GM12878 (cell line): ENCODE results near the gene SHISA7. TPM values are rescaled to one million over a fixed set of nuclear protein-coding genes. Genes with fewer than 3 reads are reported as not detected.

Source experiments
- ATAC-seq: fragments of 200-7000 bp; cut with Tn5 transposase; 3 replicates; pipeline ENCODE4 v1.9.1; 2020; ENCODE audit warnings: mild to moderate bottlenecking, moderate library complexity
- BruUV-seq: library from RNA; stranded (reverse); fragments of 400-500 nt; replicated peaks from 2 replicates; lab custom pipeline; 2021; lab: Mats Ljungman, UMichigan
- CTCF ChIA-PET: fragments of 300-600 bp; sonication (Branson Sonifier 250); formaldehyde crosslinking; extraction: SDS; loops from one replicate; lab custom pipeline; 2021; ENCODE audit warnings: inconsistent platforms; lab: Yijun Ruan, JAX
- POLR2A ChIA-PET: fragments of 350-600 bp; formaldehyde crosslinking; extraction: SDS; loops from one replicate; lab custom pipeline; 2021; ENCODE audit warnings: inconsistent platforms; lab: Charles Lee
- RAD21 ChIA-PET: fragments of 300-600 bp; sonication (Branson Sonifier 250); formaldehyde crosslinking; loops from one replicate; lab custom pipeline; 2023; ENCODE audit warnings: antibody characterized with exemption; ENCODE audit not compliant: unreplicated experiment; lab: Charles Lee
- SMC1A ChIA-PET: fragments of 300-600 bp; sonication (Branson Sonifier 250); formaldehyde crosslinking; loops from one replicate; lab custom pipeline; 2023; ENCODE audit not compliant: unreplicated experiment, uncharacterized antibody; lab: Charles Lee
- DNase-seq: peaks from one replicate; pipeline ENCODE4 v3.0.0-alpha.2; 2011; ENCODE audit warnings: low read depth, low spot score
- FAIRE-seq: peaks from 3 replicates; lab custom pipeline; 2011; peaks lifted over from hg19 to GRCh38; lab: Jason Lieb, UNC
- H2AFZ ChIP-seq: 2 replicates; pipeline ENCODE4 v1.6.0; 2011; ENCODE audit warnings: low read depth, low read length, control low read depth; ENCODE audit not compliant: control insufficient read depth
- H3K27ac ChIP-seq: 2 replicates; pipeline ENCODE4 v1.5.1; 2011; ENCODE audit warnings: control low read depth; ENCODE audit not compliant: control insufficient read depth, insufficient read depth
- H3K27me3 ChIP-seq, 2 experiments: replicated peaks in 1 of 2; 2 replicates each; pipeline versions ENCODE4 v1.6.0 to v1.6.1; 2011; ENCODE audit warnings: low read length in 1 of 2; ENCODE audit not compliant: control insufficient read depth in 2 of 2, insufficient read depth in 2 of 2
- H3K36me3 ChIP-seq, 2 experiments: 2 replicates each; pipeline ENCODE4 v1.5.1; 2011; ENCODE audit warnings: low read length in 1 of 2; ENCODE audit not compliant: control insufficient read depth in 2 of 2, insufficient read depth in 2 of 2
- H3K4me1 ChIP-seq: 2 replicates; pipeline ENCODE4 v1.6.1; 2011; ENCODE audit warnings: mild to moderate bottlenecking, low read length, moderate library complexity, mixed read lengths; ENCODE audit not compliant: control insufficient read depth, insufficient read depth
- H3K4me2 ChIP-seq: 2 replicates; pipeline ENCODE4 v1.6.0; 2011; ENCODE audit warnings: control low read depth; ENCODE audit not compliant: control insufficient read depth, insufficient read depth
- H3K4me3 ChIP-seq: fragments of 200-600 bp; sonication (generic); 2 replicates; pipeline ENCODE4 v1.5.1; 2016
- H3K79me2 ChIP-seq: 2 replicates; pipeline ENCODE4 v1.6.0; 2011; ENCODE audit warnings: low read length; ENCODE audit not compliant: control insufficient read depth, insufficient read depth
- H3K9ac ChIP-seq: 2 replicates; pipeline ENCODE4 v1.8.0; 2011; ENCODE audit warnings: low read length, control low read depth, mixed read lengths; ENCODE audit not compliant: control insufficient read depth, insufficient read depth
- H3K9me3 ChIP-seq: replicated peaks from 3 replicates; pipeline ENCODE4 v1.5.1; 2011; ENCODE audit warnings: mild to moderate bottlenecking, low read length; ENCODE audit not compliant: control insufficient read depth, insufficient read depth
- H4K20me1 ChIP-seq: 2 replicates; pipeline ENCODE4 v1.6.0; 2011; ENCODE audit not compliant: control insufficient read depth, insufficient read depth
- EGR1 ChIP-seq, 2 experiments: IDR thresholded peaks; 1 replicate in 1 of 2; 2 replicates in 1 of 2; pipeline ENCODE4 v1.6.1; 2011 to 2012; ENCODE audit warnings: low read depth in 2 of 2, low read length in 2 of 2, borderline replicate concordance in 1 of 2, mild to moderate bottlenecking in 1 of 2, moderate library complexity in 1 of 2
- KDM1A ChIP-seq: fragments of 200-600 bp; sonication (generic); IDR thresholded peaks from 2 replicates; pipeline ENCODE4 v1.6.1; 2016; ENCODE audit warnings: borderline replicate concordance
- MEF2B ChIP-seq: fragments of 450-650 bp; IDR thresholded peaks from 2 replicates; pipeline ENCODE4 v1.6.1; 2018; ENCODE audit warnings: mild to moderate bottlenecking, moderate library complexity; ENCODE audit not compliant: partially characterized antibody, poor library complexity, severe bottlenecking
- NKRF ChIP-seq: fragments of 450-650 bp; conservative IDR thresholded peaks from 2 replicates; pipeline ENCODE4 v1.6.1; 2017; ENCODE audit warnings: mild to moderate bottlenecking, moderate library complexity
- NR2F1 ChIP-seq: fragments of 450-650 bp; conservative IDR thresholded peaks from 2 replicates; pipeline ENCODE4 v1.6.1; 2017; ENCODE audit warnings: mild to moderate bottlenecking
- POLR2AphosphoS2 ChIP-seq: IDR thresholded peaks from 2 replicates; pipeline ENCODE4 v1.6.1; 2011; ENCODE audit warnings: low read depth, mild to moderate bottlenecking, low read length, improper control_type of control experiment, moderate library complexity
- RB1 ChIP-seq: fragments of 450-650 bp; formaldehyde crosslinking; IDR thresholded peaks from 2 replicates; pipeline ENCODE4 v1.6.1; 2017; ENCODE audit warnings: mild to moderate bottlenecking, borderline replicate concordance
- RUNX3 ChIP-seq: IDR thresholded peaks from 2 replicates; pipeline ENCODE4 v1.6.1; 2012; ENCODE audit warnings: low read length, inconsistent platforms
- SMAD1 ChIP-seq: fragments of 450-650 bp; IDR thresholded peaks from 2 replicates; pipeline ENCODE4 v1.6.1; 2018; ENCODE audit warnings: mild to moderate bottlenecking, low read depth; ENCODE audit not compliant: partially characterized antibody
- SREBF2 ChIP-seq: IDR thresholded peaks from 2 replicates; pipeline ENCODE4 v1.6.1; 2012; ENCODE audit warnings: mild to moderate bottlenecking, low read length
- SRF ChIP-seq, 2 experiments: IDR thresholded peaks; 2 replicates each; pipeline ENCODE4 v1.6.1; 2011; ENCODE audit warnings: low read depth in 2 of 2, low read length in 2 of 2, mild to moderate bottlenecking in 1 of 2, moderate library complexity in 1 of 2
- SUPT20H ChIP-seq: IDR thresholded peaks from 2 replicates; pipeline ENCODE4 v1.6.1; 2011; ENCODE audit warnings: low read depth, mild to moderate bottlenecking, low read length, moderate library complexity, borderline replicate concordance; ENCODE audit not compliant: control insufficient read depth
- TBL1XR1 ChIP-seq: IDR thresholded peaks from 2 replicates; pipeline ENCODE4 v1.6.1; 2012; ENCODE audit warnings: low read depth, low read length, improper control_type of control experiment
- USF1 ChIP-seq: IDR thresholded peaks from 2 replicates; pipeline ENCODE4 v1.6.1; 2011; ENCODE audit warnings: borderline replicate concordance, low read depth, mild to moderate bottlenecking, moderate library complexity, mixed read lengths, low read length; ENCODE audit not compliant: insufficient read depth; ENCODE audit errors: extremely low read length
- YBX1 ChIP-seq: fragments of 450-650 bp; IDR thresholded peaks from 2 replicates; pipeline ENCODE4 v1.6.1; 2016; ENCODE audit warnings: antibody characterized with exemption
- ZBTB40 ChIP-seq: fragments of 450-650 bp; IDR thresholded peaks from 2 replicates; pipeline ENCODE4 v1.6.1; 2016; ENCODE audit warnings: mild to moderate bottlenecking, moderate library complexity, borderline replicate concordance
- ZSCAN29 ChIP-seq: fragments of 450-650 bp; IDR thresholded peaks from 2 replicates; pipeline ENCODE4 v1.6.1; 2017; ENCODE audit warnings: mild to moderate bottlenecking, moderate library complexity
- WGBS: methylation state at CpG from one replicate; pipeline ENCODE4 v1.1.6; 2016; ENCODE audit warnings: low lambda C conversion rate; ENCODE audit not compliant: insufficient replicate concordance, insufficient coverage; ENCODE audit errors: missing lambda C conversion rate; 5-methylcytosine and 5-hydroxymethylcytosine counted together
- in situ Hi-C: fragments of 300-500 bp; cut with MboI; formaldehyde crosslinking; loops from 9 replicates; pipeline ENCODE4 v1.14.3; 2018; ENCODE audit warnings: mixed read lengths
- intact Hi-C: fragments of 100-400 bp; cut with micrococcal nuclease; formaldehyde crosslinking; loops from one replicate; pipeline ENCODE4 v1.14.2; 2022; ENCODE audit not compliant: unreplicated experiment
- polyA plus RNA-seq, 11 experiments: library from polyadenylated mRNA; depleted of rRNA in 4 of 11; unstranded in 6 of 11; stranded (reverse) in 5 of 11; fragments of >200 nt; fragmentation: Nextera tagmentation in 4 of 11; fragmentation: Illumina TruSeq in 1 of 11; extraction: Ambion mirVana in 4 of 11; extraction: Trizol in 1 of 11; gene quantifications; 1 replicate in 1 of 11; 2 replicates in 10 of 11; pipeline versions ENCODE4 v1.2.1 to v1.2.3, GENCODE V29; 2011 to 2016; ENCODE audit warnings: inconsistent platforms in 2 of 11, missing spikeins in 2 of 11, low read depth in 1 of 11
- total RNA-seq, 4 experiments: library from RNA; depleted of rRNA in 3 of 4; stranded (reverse); fragments of >200 nt in 3 of 4; fragmentation: Illumina TruSeq in 1 of 4; extraction: Trizol in 1 of 4; gene quantifications; 2 replicates each; pipeline versions ENCODE4 v1.2.1 to v1.2.3, GENCODE V29; 2013 to 2021

SHISA7 gene
- total and polyA plus RNA-seq, 10 of the 15 experiments (the other 5 are each of a cell fraction or from before 2014, with no cell fraction given) = 0.03 TPM; not detected in 9

- Histone ChIP-seq H3K27me3 (no peaks in the 10 kb centered on the region), H3K4me1 (peaks cover 4% of the 10 kb centered on the region; the same call in 1 of the 2 replicates), H2AFZ (no peak overlapping the region), H3K27ac (no peak overlapping the region), H3K79me2 (no peaks in the 10 kb centered on the region; the same call in 1 of the 2 replicates), H3K4me2 (no peak overlapping the region), H3K4me3 (no peak overlapping the region), H3K9me3 (no peaks in the 10 kb centered on the region), H3K9ac (no peak overlapping the region), H4K20me1 (no peaks in the 10 kb centered on the region), H3K36me3 (no peaks in the 10 kb centered on the region)
- intact Hi-C loops (no loop called here), in situ Hi-C loops (no loop called here)
- BruUV-seq = no TSS peak
- ChIA-PET RAD21 (no interaction called here), POLR2A (no interaction called here), CTCF (no interaction called here), SMC1A (interaction anchor here (1.1 kb wide), 1 partner anchor 31 kb away, joined by 3 read pairs; no protein-coding TSS in a partner anchor)
- TF ChIP-seq NKRF = no peak
- TF ChIP-seq ZBTB40 = no peak
- TF ChIP-seq YBX1 = no peak
- TF ChIP-seq EGR1 (IDR thresholded peaks at IDR 0.05; ENCODE audit: borderline replicate concordance in 1 of 2, low read depth in 2 of 2, low read length in 2 of 2) = no peak
- no peak for TF ChIP-seq POLR2AphosphoS2
- no peak for TF ChIP-seq TBL1XR1
- TF ChIP-seq MEF2B = no peak
- no peak for TF ChIP-seq KDM1A
- TF ChIP-seq SUPT20H = no peak
- TF ChIP-seq SREBF2 = no peak
- no peak for TF ChIP-seq RB1
- no peak for TF ChIP-seq USF1
- no peak for TF ChIP-seq SMAD1
- TF ChIP-seq NR2F1 = no peak
- no peak for TF ChIP-seq ZSCAN29
- TF ChIP-seq RUNX3 = no peak
- TF ChIP-seq SRF (IDR thresholded peaks at IDR 0.05; ENCODE audit: low read depth in 2 of 2, low read length in 2 of 2) = no peak
- ATAC-seq = no peak
- no peak for FAIRE-seq
- WGBS = 66% methylated on average over 8 of the region's 8 CpGs
- no peak for DNase-seq
Measured at GRCh38 chr19:55472463-55472862, 29.4 kb upstream of the SHISA7 start.
